SJSA1 (cell line): Measurements from ENCODE around the gene CIDEC. TPM values are rescaled to one million over a fixed set of nuclear protein-coding genes. Genes with fewer than 3 reads are reported as not detected.
"Not testable (repeated sequence)": the region's sequence is repeated elsewhere in the genome, so short reads cannot be mapped to it uniquely, and the experiment has no call there.

Source experiments
- DNase-seq, 2 experiments: peaks; one replicate each; pipeline ENCODE4 v3.0.0-alpha.2; 2015 to 2020; ENCODE audit warnings: low spot score in 2 of 2, low read depth in 1 of 2
- H3K27ac ChIP-seq: fragments of 250-450 bp; sonication (Bioruptor Pico); 2 replicates; pipeline ENCODE4 v1.5.1; 2020; ENCODE audit warnings: mild to moderate bottlenecking, moderate library complexity
- H3K27me3 ChIP-seq: fragments of 250-450 bp; sonication (Bioruptor Pico); replicated peaks from 2 replicates; pipeline ENCODE4 v1.5.1; 2020; ENCODE audit warnings: mild to moderate bottlenecking, moderate library complexity
- H3K36me3 ChIP-seq: fragments of 250-450 bp; sonication (Bioruptor Pico); 2 replicates; pipeline ENCODE4 v1.5.1; 2020; ENCODE audit warnings: mild to moderate bottlenecking
- H3K4me1 ChIP-seq: fragments of 250-450 bp; sonication (Bioruptor Pico); replicated peaks from 2 replicates; pipeline ENCODE4 v1.6.1; 2021; ENCODE audit warnings: mild to moderate bottlenecking
- H3K4me3 ChIP-seq: fragments of 250-450 bp; sonication (Bioruptor Pico); 2 replicates; pipeline ENCODE4 v1.5.1; 2020; ENCODE audit warnings: mild to moderate bottlenecking
- H3K9me3 ChIP-seq: fragments of 250-450 bp; sonication (Bioruptor Pico); replicated peaks from 2 replicates; pipeline ENCODE4 v1.5.1; 2020; ENCODE audit warnings: mild to moderate bottlenecking
- total RNA-seq: library from RNA; depleted of rRNA; stranded (reverse); fragments of >200 nt; shearing (Covaris generic); gene quantifications from 2 replicates; pipeline ENCODE4 v1.2.3, GENCODE V29; 2014

Gene CIDEC
- total RNA-seq, 1 experiment from 2014 or later, result not detected

GRCh38 chr3:9911863-9912262 lies 31.8 kb upstream of the CIDEC start:
- Histone ChIP-seq H3K4me3 (no peak overlapping the region), H3K36me3 (peaks cover 6% of the 10 kb centered on the region; the same call in 1 of the 2 replicates), H3K27ac (no peak overlapping the region), H3K9me3 (0 out of 2 replicates have a peak, but pooled peaks cover 5% of the 10 kb centered on the region), H3K27me3 (no peaks in the 10 kb centered on the region), H3K4me1 (peaks cover 24% of the 10 kb centered on the region)
- DNase-seq, result no peak

- DNase-seq, result no peak
- Histone ChIP-seq H3K27ac (no peak overlapping the region), H3K4me3 (no peak overlapping the region), H3K27me3 (no peaks in the 10 kb centered on the region), H3K36me3 (no peaks in the 10 kb centered on the region), H3K4me1 (peaks cover under 1% of the 10 kb centered on the region), H3K9me3 (no peaks in the 10 kb centered on the region)
Observed at GRCh38 chr3:9909221-9910013, 29.4 kb upstream of the CIDEC start.

- Histone ChIP-seq H3K4me3 (no peak overlapping the region), H3K27me3 (no peaks in the 10 kb centered on the region), H3K4me1 (peaks cover 4% of the 10 kb centered on the region), H3K9me3 (no peaks in the 10 kb centered on the region), H3K27ac (no peak overlapping the region), H3K36me3 (no peaks in the 10 kb centered on the region)
- DNase-seq, result no peak
Observed at GRCh38 chr3:9908286-9908685, 28.2 kb upstream of the CIDEC start.

- no peak for DNase-seq
- Histone ChIP-seq H3K9me3 (no peaks in the 10 kb centered on the region), H3K27me3 (no peaks in the 10 kb centered on the region), H3K4me1 (peaks cover 11% of the 10 kb centered on the region), H3K4me3 (no peak overlapping the region), H3K27ac (no peak overlapping the region), H3K36me3 (no peaks in the 10 kb centered on the region)
Observed at GRCh38 chr3:9906480-9906879, 26.4 kb upstream of the CIDEC start.

GRCh38 chr3:9903904-9904303 lies 23.9 kb upstream of the CIDEC start:
- Histone ChIP-seq H3K36me3 (no peaks in the 10 kb centered on the region), H3K4me1 (peaks cover 11% of the 10 kb centered on the region), H3K4me3 (no peak overlapping the region), H3K9me3 (no peaks in the 10 kb centered on the region), H3K27ac (no peak overlapping the region), H3K27me3 (no peaks in the 10 kb centered on the region)
- DNase-seq, result no peak

DNA sequence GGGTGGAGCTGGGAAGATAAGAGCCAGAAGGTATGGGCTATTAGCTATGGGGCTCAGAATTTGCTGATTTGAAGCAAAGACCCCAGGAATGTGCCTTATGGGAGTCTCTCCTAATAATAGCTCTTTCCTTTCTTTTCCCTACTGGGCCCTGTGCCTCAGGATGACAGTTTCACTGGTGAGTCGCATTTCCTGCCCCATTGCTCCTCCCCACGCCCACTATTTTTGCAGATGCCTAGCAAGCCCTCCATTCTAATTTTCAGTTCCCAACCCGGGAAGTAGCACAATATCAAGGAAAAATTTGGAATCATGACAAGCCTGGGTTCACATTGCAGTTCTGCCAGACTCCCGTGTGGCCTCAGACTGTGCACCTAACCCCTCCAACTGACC lies 23.2 kb upstream of the CIDEC start:
- peak in 1 of 2 experiments; percentile 26 for DNase-seq
- no peak overlapping the region for H3K4me3 ChIP-seq
- peaks cover 11% of the 10 kb centered on the region for H3K4me1 ChIP-seq
- no peak overlapping the region; the same call in 1 of the 2 replicates for H3K27ac ChIP-seq
- H3K27me3 ChIP-seq, result no peaks in the 10 kb centered on the region
- no peaks in the 10 kb centered on the region for H3K9me3 ChIP-seq
- H3K36me3 ChIP-seq, result no peaks in the 10 kb centered on the region

- H3K9me3 ChIP-seq, result no peaks in the 10 kb centered on the region
- H3K27ac ChIP-seq, result no peak within 1 kb of the TSS; the same call in 1 of the 2 replicates
- H3K4me1 ChIP-seq, result peaks cover 11% of the 10 kb centered on the region
- no peak within 1 kb of the TSS for H3K4me3 ChIP-seq
- H3K36me3 ChIP-seq, result no peaks in the 10 kb centered on the region
- H3K27me3 ChIP-seq, result no peaks in the 10 kb centered on the region
- DNase-seq, result no peak
Observed at GRCh38 chr3:9902372-9903237, 22.6 kb upstream of the CIDEC start, which contains the start of gene IL17RE. Gene IL17RE, plus strand, starts transcription at chr3:9902848. Its CDS starts 85 bp downstream, at chr3:9902933.

GRCh38 chr3:9901967-9902366 lies 21.9 kb upstream of the CIDEC start:
- no peak overlapping the region for H3K27ac ChIP-seq
- H3K4me1 ChIP-seq, result peaks cover 11% of the 10 kb centered on the region
- no peaks in the 10 kb centered on the region for H3K27me3 ChIP-seq
- no peak overlapping the region for H3K4me3 ChIP-seq
- H3K36me3 ChIP-seq, result no peaks in the 10 kb centered on the region
- DNase-seq, result no peak
- no peaks in the 10 kb centered on the region for H3K9me3 ChIP-seq

DNA sequence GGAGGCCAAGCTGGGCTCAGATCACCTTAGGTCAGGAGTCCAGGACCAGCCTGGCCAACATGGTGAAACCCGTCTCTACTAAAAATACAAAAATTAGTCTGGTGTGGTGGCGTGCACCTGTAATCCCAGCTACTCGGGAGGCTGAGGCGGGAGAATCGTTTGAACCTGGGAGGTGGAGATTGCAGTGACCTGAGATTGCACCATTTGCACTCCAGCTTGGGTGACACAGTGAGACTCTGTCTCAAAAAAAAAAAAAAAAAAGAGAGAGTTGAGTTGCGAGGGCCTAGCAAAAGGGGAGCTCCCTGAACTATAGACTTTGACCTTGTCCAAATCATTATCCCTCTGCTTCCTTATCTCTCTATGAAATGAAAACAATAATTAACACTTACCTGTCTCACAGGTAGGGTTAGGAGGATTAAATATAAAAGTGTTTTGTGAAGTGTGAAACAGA lies 20.9 kb upstream of the CIDEC start:
- DNase-seq, H3K4me3 ChIP-seq, H3K27ac ChIP-seq, H3K9me3 ChIP-seq, H3K27me3 ChIP-seq, H3K36me3 ChIP-seq: not testable (repeated sequence)
- H3K4me1 ChIP-seq, result peaks cover 11% of the 10 kb centered on the region

- no peaks in the 10 kb centered on the region for H3K27me3 ChIP-seq
- H3K4me3 ChIP-seq, result no peak overlapping the region
- peaks cover 11% of the 10 kb centered on the region for H3K4me1 ChIP-seq
- H3K27ac ChIP-seq, result no peak overlapping the region
- no peaks in the 10 kb centered on the region; the same call in 1 of the 2 replicates for H3K9me3 ChIP-seq
- peaks cover 14% of the 10 kb centered on the region for H3K36me3 ChIP-seq
- DNase-seq, result no peak
Observed at GRCh38 chr3:9899289-9899791, 19.3 kb upstream of the CIDEC start.

DNA sequence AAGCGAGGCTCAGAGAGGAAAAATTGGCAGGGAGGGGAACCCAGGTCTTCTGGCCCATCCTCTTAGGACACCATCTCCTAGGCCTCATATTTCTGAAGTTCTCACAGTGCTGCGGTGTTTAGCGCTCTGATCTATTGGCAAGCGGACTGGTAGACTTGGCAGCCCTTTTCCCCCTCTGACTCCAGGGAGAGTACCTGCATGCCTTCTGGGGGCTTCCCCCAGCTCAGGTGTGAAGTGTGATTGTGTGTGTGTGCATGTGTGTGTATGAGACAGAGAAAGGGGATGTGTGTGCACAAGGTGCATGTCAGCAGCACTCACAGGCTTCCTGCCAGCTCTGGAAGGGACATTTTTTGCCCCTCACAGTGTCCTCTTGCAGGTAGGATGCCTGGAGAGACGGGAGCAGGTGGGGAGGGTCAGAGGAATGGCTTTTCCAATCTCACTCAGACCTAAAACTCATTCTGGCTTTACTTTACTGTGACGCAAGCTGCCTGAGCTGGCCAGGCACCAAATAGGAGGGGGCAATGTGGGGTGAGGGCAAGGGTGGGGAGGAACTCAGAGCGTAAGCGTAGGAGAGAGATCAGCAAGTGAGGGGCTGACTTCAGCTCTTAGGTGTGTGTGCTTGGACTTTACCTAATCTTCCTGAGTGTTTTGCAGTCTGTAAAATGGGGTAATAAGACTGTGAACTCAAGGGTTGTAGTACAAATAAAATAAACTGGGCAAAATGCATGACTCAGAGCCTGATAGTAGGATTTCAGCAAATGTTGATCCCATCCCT lies 18.6 kb upstream of the CIDEC start:
- Histone ChIP-seq H3K36me3 (peaks cover 20% of the 10 kb centered on the region), H3K4me1 (peaks cover 17% of the 10 kb centered on the region), H3K27ac (no peak overlapping the region), H3K27me3 (no peaks in the 10 kb centered on the region), H3K4me3 (no peak overlapping the region), H3K9me3 (no peaks in the 10 kb centered on the region; the same call in 1 of the 2 replicates)
- DNase-seq, result no peak

DNA sequence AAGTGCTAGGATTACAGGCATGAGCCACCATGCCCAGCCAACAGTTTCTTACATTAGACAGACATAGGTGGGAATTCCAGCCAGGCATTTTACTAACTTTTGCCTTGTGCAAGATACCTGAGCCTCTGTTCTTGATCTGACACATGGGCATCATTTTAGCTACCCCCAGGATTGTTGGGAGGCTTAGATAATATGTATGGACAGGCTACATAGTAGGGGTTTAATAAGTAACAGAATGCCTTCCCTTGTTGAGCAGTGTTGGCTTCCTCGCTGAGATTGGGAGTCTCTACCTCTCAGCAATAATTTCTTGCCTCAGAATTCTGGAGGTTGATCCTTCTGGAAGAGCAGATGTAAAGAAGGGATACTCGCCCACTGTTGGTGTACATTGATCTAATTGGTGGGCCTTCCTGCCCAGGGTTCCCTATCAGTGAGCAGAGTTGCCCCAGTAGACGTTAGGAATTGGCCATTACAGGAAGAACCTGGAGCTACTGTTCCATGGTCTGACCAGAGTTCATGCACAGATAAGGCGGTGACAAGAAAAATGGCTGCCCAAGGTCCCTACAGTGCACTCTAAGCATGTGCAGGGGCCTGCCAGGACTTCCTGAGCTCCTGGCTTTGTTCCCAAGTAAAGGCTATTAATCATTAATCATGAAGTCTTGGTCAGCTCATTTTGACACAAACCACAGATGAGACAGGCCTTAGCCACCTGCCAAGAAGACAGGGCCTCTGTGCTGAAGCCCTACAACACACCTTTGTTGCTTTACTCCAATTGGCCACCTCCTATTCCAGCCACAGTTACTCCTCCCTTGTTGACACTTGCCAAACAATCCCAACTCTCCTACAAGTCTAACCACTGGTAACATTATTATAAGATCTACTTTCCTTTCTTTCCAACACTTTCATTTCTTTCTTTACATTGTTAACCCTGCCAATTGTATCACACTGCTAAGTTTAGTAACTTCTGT lies 17.6 kb upstream of the CIDEC start:
- H3K9me3 ChIP-seq, result no peaks in the 10 kb centered on the region; the same call in 1 of the 2 replicates
- DNase-seq, result no peak
- peaks cover 10% of the 10 kb centered on the region for H3K4me1 ChIP-seq
- no peak overlapping the region for H3K4me3 ChIP-seq
- no peaks in the 10 kb centered on the region for H3K27me3 ChIP-seq
- peaks cover 30% of the 10 kb centered on the region for H3K36me3 ChIP-seq
- no peak overlapping the region for H3K27ac ChIP-seq
